ENCODE results near the gene PRPS1. TPM values are rescaled to one million over a fixed set of nuclear protein-coding genes. Genes with fewer than 3 reads are reported as not detected.

The PRPS1 gene
- polyA plus RNA-seq, 3 donors, result 10.4 to 11.8 (median 11.4) TPM

GRCh38 chrX:107682256-107682655 is 53.9 kb downstream of the PRPS1 start:
- Histone ChIP-seq H3K27ac (ENCODE audit: low read depth in 1 of 2, low read length in 2 of 2) (no peak overlapping the region), H3K9ac (ENCODE audit: insufficient read depth, low read length, poor library complexity, severe bottlenecking) (no peak overlapping the region), H3K4me3 (replicated peaks in 1 of 3; ENCODE audit: low read depth in 2 of 3, low read length in 3 of 3) (no peak overlapping the region), H3K79me2 (ENCODE audit: insufficient read depth, low read length) (no peaks in the 10 kb centered on the region), H3K4me1 (ENCODE audit: control insufficient read depth in 1 of 2, insufficient read depth in 2 of 2, low read length in 2 of 2) (peaks cover 71 to 75% of the 10 kb centered on the region in 2 donors), H3K9me3 (replicated peaks in 1 of 2; ENCODE audit: control insufficient read depth in 1 of 2, insufficient read depth in 1 of 2, low read length in 2 of 2) (no peaks in the 10 kb centered on the region), H4K20me1 (ENCODE audit: insufficient read depth, low read length) (no peaks in the 10 kb centered on the region), H3K27me3 (ENCODE audit: control insufficient read depth in 2 of 2, insufficient read depth in 2 of 2, low read length in 2 of 2) (no peaks in the 10 kb centered on the region), H2AFZ (ENCODE audit: insufficient read depth, low read depth, low read length, poor library complexity, severe bottlenecking) (no peak overlapping the region), H3K36me3 (replicated peaks in 1 of 2; ENCODE audit: control insufficient read depth in 1 of 2, insufficient read depth in 2 of 2, low read length in 2 of 2) (no peaks in the 10 kb centered on the region), H3K4me2 (replicated peaks; ENCODE audit: extremely low read depth, low read length, poor library complexity, severe bottlenecking) (no peak overlapping the region)
- Mint-ChIP-seq H3K9me3 (no peaks in the 10 kb centered on the region), H3K36me3 (no peaks in the 10 kb centered on the region), H3K4me3 (no peak overlapping the region), H3K4me1 (peaks cover 66% of the 10 kb centered on the region), H3K27me3 (ENCODE audit: low read depth in 3 of 3) (peaks cover 0 to 3% (median 0%) of the 10 kb centered on the region in 3 donors), H3K27ac (no peak overlapping the region)
- DNase-seq, result no peak
- TF ChIP-seq CTCF (IDR thresholded peaks at IDR 0.05), result no peak
- WGBS (ENCODE audit: insufficient coverage), result no CpG with 5 or more reads among the region's 3 CpGs
- intact Hi-C loops (cut with micrococcal nuclease), result no loop called here

- H3K9me3 ChIP-seq (replicated peaks in 1 of 2; ENCODE audit: control insufficient read depth in 1 of 2, insufficient read depth in 1 of 2, low read length in 2 of 2), result no peaks in the 10 kb centered on the region
- no peaks in the 10 kb centered on the region for H3K27me3 ChIP-seq (ENCODE audit: control insufficient read depth in 2 of 2, insufficient read depth in 2 of 2, low read length in 2 of 2)
- no peak overlapping the region for H3K4me2 ChIP-seq (replicated peaks; ENCODE audit: extremely low read depth, low read length, poor library complexity, severe bottlenecking)
- no peak for DNase-seq
- peaks cover 68 to 75% of the 10 kb centered on the region in 2 donors for H3K4me1 ChIP-seq (ENCODE audit: control insufficient read depth in 1 of 2, insufficient read depth in 2 of 2, low read length in 2 of 2)
- Mint-ChIP-seq H3K9me3 (no peaks in the 10 kb centered on the region), H3K27me3 (ENCODE audit: low read depth in 3 of 3) (peaks cover 0 to 3% (median 0%) of the 10 kb centered on the region in 3 donors), H3K4me1 (peaks cover 67% of the 10 kb centered on the region), H3K36me3 (no peaks in the 10 kb centered on the region), H3K4me3 (no peak overlapping the region), H3K27ac (peak overlapping the region; percentile 14 to 87 (median 42))
- intact Hi-C loops (cut with micrococcal nuclease), result no loop called here
- H2AFZ ChIP-seq (ENCODE audit: insufficient read depth, low read depth, low read length, poor library complexity, severe bottlenecking), result no peak overlapping the region
- no peaks in the 10 kb centered on the region for H4K20me1 ChIP-seq (ENCODE audit: insufficient read depth, low read length)
- TF ChIP-seq CTCF (IDR thresholded peaks at IDR 0.05), result no peak
- no peaks in the 10 kb centered on the region for H3K36me3 ChIP-seq (replicated peaks in 1 of 2; ENCODE audit: control insufficient read depth in 1 of 2, insufficient read depth in 2 of 2, low read length in 2 of 2)
- H3K79me2 ChIP-seq (ENCODE audit: insufficient read depth, low read length), result no peaks in the 10 kb centered on the region
- WGBS (ENCODE audit: insufficient coverage), result no CpG with 5 or more reads among the region's 4 CpGs
- H3K4me3 ChIP-seq (replicated peaks in 1 of 3; ENCODE audit: low read depth in 2 of 3, low read length in 3 of 3), result no peak overlapping the region
- H3K27ac ChIP-seq (ENCODE audit: low read depth in 1 of 2, low read length in 2 of 2), result no peak overlapping the region
- no peak overlapping the region for H3K9ac ChIP-seq (ENCODE audit: insufficient read depth, low read length, poor library complexity, severe bottlenecking)
These were observed 55.0 kb downstream of the PRPS1 start for GRCh38 chrX:107683124-107683895.

Data from CD14-positive monocyte (primary cell).